GM21717 (cell line): Measurements from ENCODE around the gene TBC1D22A.

Source experiments
- ATAC-seq: cut with Tn5 transposase; IDR thresholded peaks from one replicate; pipeline ENCODE4 v1.9.1; 2021; ENCODE audit warnings: mild to moderate bottlenecking, moderate library complexity; ENCODE audit not compliant: unreplicated experiment

TBC1D22A gene

GRCh38 chr22:47144076-47144765 lies 381.8 kb downstream of the TBC1D22A start:
- ATAC-seq: no peak

DNA sequence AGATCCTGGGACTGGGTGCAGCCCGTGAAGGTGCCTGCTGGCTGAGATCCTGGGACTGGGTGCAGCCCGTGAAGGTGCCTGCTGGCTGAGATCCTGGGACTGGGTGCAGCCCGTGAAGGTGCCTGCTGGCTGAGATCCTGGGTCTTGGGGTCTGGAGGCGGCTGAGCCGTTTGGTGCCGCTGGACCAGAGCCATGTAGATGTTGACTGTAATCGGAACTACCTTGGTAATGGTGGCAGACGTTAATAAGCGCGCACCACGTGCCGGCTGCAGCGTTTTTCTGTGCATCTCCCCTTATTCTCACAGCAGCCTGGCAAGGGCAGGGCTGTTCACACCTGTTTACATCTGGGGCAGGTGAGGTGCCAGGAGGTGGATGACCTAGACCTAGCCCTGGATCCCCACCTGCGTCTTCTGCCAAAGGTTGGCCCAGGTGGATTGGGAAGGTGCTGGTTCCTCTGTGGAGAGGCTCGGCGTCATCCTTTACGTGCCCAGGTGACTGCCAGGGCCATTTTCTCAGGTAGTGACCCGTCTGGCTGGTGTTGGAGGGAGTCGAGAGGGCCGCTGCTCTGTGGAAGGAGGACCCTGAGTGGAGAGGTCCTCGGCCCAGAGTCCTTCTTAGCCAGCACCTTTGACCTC lies 382.5 kb downstream of the TBC1D22A start:
- no peak for ATAC-seq

DNA sequence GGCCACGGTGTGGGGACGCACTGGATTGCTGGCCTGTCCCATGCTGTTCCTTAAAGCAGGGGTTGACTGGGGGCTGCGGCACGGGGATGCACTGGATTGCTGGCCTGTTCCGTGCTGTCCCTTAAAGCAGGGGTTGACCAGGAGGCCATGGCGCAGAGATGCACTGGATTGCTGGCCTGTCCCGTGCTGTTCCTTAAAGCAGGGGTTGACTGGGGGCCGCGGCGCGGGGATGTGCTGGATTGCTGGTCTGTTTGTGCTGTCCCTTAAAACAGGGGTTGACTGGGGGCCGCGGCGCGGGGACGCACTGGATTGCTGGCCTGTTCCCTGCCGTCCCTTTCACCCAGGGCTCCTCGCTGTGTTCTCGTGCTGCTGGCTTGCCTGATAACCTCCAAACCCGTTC lies 383.4 kb downstream of the TBC1D22A start:
- ATAC-seq: no peak

- ATAC-seq: no peak
Measured at GRCh38 chr22:47146391-47146790, 383.9 kb downstream of the TBC1D22A start.

DNA sequence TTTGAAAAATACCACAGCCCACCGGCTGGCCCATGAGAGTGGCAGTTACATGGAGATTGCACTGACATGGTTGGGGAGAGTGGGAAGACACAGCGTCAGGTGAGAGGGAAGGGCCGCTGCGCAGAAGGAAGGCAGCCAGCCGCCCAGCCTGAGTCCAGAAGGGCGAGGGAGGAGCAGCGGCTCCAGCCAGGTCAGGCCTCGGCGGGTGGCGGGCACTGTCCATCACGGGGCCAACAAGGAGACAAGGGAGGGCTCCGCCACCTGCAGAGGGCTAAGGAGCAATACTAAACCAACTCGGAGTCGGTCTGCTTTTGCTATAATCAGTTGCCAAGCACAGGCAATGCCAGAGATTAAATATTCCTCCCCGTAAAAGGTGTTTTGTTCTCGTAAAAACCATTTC lies 384.5 kb downstream of the TBC1D22A start:
- ATAC-seq: no peak

DNA sequence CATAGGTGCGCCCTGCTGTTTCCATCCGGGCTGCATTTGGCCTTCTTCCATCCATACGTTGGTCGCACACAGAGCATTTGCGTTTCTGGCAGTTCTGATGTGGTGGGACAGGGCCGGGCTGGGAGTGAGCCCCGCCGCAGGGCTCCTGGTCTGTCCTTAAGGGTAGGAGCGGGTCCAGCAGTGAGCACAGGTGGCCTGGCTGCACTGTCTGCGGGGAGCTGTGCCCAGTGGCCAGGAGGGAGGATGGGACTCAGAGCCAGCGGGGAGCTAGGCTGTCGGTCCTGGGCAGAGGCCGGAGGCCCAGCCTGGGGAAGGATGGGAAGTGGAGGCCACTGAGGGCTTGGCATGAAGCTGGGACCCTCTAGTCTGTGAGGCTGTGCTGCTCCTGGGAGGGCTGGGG lies 385.1 kb downstream of the TBC1D22A start:
- no peak for ATAC-seq

DNA sequence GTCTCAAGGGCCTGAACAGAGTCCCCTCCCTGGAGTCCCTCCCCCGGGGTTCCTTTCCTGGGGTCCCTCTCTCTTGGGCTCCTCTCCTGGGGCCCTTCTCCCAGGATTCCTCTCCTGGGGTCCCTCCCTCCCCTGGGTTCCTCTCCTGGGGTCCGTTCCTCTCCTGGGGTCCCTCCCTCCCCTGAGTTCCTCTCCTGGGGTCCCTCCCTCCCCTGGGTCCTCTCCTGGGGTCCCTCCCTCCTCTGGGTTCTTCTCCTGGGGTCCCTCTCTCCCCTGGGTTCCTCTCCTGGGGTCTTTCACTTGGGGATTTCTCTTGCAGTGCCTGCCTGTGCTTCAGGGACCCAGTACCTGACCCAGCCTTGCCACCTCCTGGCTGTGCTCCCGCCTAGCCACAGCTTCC lies 386.1 kb downstream of the TBC1D22A start:
- no peak for ATAC-seq

- no peak for ATAC-seq
Measured at GRCh38 chr22:47148956-47149728, 386.7 kb downstream of the TBC1D22A start.

DNA sequence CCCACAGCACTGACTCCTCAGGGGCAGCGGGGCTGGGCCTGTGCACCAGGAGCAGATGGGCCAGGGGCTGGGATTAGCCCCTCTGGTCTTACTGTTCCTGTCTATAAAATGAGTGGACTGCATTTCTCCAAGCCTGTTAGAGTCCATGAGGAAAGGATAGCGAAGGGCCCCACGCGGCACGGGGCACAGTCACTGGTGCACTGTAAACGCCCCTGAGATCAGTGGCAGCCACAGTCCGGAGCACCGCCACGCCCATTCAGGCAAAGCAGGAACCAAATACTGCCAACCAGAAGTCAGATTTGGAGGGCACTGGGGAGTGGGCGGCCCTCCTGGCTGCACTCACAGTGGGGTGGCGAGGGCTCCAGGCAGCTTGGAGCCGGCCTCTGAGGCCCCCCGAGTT lies 387.5 kb downstream of the TBC1D22A start:
- no peak for ATAC-seq

DNA sequence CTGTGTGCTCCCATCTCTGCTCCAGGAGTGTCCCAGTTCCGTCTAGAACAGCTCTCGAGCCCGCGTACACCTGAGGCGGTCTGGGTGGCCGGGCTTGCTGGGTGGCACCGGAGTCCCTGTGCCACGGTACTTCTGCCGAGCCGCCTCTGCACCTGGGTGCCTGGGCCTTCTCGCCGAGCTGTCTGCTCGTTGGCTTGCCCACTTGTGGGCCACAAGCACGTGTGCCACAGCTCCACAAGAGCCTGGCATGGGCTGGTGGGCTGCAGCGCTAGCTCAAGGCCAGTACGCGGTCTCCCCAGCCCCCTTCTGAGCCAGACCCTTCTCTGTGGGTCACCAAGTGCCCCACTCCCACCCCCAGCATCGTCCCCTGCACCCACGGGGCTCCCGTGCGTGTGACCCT lies 388.0 kb downstream of the TBC1D22A start:
- ATAC-seq: no peak

DNA sequence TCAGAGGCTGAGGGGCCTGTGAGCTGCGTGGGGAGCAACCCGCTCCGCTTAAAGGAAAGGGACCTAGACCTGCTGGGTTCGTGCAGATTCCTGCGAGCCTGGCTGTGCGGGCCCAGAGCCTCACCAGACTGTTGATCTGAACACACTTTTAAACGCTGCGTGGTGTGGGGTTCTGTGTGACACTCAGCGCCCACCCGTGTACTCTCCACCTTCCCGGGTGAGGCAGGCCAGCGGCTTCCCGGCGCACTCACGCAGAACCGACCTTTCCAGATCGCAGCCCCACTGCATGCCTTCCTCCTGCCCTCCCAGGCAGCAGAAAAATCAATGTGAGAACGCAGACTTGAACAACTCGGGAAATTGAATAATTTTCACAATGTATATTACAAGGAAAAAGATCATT lies 388.6 kb downstream of the TBC1D22A start:
- ATAC-seq: no peak

GRCh38 chr22:47151490-47151889 lies 389.0 kb downstream of the TBC1D22A start:
- no peak for ATAC-seq

DNA sequence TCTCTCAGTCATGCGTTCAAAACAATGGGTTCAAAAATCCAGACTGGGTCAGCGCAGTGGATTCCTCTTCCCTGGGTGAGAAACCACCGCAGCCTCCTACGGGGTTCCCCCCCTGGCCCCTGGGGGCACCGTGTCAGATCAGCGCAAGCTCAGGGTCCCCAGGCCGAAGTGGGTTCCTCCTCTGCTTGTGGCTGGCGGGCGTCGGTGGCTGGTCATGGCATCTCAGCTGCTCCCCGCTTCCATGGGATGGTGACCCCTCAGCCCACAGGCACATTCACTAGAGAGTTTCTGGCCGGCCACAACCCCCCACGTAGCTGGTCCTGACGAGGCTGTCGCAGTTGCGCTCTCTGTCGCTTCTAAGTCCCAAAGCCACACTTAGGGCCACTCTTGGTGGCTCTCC lies 389.8 kb downstream of the TBC1D22A start:
- no peak for ATAC-seq

DNA sequence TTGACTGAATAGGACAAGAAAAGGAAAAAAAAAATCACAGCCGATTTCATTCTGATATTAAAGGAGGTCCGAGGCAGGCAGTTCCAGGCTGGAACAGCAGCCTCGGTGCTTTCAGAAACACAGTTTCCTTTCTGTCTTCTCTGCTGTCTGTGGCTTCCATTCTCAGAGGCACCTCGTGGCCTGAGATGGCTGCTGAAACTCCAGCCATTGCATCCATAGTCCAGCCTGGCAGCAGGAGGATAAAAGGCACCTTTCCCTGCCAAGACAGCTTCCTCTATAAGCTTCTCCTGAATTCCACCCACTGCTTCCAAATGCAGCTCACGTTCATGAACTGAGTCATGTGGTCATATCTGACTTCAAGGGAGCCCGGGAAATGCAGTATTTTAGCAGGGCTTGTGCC lies 390.5 kb downstream of the TBC1D22A start:
- no peak for ATAC-seq

- no peak for ATAC-seq
Measured at GRCh38 chr22:47153854-47154525, 391.5 kb downstream of the TBC1D22A start.

DNA sequence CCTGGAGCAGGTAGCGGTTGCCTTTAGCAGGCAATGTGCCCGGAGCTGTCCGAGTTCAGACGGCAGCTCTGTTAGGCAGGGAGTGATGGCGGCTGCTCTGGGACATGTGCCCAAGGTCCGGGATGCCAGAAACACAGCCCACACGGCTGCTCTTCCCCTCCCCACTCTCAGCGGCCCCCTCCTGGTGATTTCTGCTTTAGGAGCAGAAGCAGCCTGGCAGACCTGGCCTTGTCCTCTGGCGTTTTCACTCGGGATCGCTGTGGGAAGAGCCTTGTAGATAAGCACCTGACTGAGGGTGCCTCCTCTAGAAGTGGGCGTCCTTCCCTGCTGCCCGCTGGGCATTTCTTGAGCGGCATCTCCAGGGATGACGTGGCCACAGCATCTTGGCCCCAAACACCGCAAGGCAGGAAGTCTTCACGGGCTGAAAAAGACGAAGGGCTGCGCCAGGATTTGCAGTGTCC lies 392.2 kb downstream of the TBC1D22A start:
- ATAC-seq: no peak

DNA sequence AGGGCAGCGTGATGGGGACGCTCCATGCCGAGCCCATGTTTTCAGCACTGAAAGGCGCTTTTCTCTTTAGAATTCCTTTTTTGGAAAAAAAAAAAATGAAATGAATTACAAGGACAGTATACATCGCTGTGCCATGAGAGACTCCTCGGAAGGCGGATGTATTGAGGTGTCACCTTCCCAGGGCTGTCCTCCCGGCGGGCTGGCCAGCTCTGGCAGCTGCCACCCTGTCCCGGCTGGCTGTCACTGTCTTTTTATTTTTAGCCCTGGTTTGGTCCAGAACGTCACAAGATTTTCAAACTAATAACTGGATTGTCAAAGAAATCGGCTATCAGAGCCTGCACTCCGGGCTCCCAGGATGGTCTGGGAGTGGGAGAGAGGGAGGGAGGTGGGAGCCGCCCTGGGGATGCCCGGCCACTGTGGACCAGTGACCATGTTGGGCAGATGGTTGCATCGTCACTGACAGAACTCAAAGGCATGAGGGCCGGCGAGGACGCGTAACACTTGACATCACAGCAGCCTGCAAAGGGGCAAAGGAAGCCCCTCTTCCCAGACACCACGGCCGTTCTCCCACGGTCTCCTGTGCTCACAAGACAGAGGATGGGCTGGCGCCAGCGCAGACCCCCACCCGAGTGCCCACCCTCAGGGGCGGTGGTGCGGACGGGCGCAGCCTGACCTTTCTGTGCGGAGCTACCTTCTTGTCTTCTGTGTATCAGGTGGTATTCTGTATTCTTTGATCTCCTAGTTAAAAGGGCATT lies 392.9 kb downstream of the TBC1D22A start:
- ATAC-seq: no peak

- ATAC-seq: no peak
Measured at GRCh38 chr22:47155912-47156311, 393.5 kb downstream of the TBC1D22A start.

GRCh38 chr22:47156352-47157092 lies 394.1 kb downstream of the TBC1D22A start:
- ATAC-seq: no peak

GRCh38 chr22:47157093-47157420 lies 394.6 kb downstream of the TBC1D22A start:
- ATAC-seq: no peak
